ENCODE measurements around the gene KCNK6. TPM values are rescaled to one million over a fixed set of nuclear protein-coding genes. Genes with fewer than 3 reads are reported as not detected.

Gene KCNK6
- total and polyA plus RNA-seq, 2 donors (not counting 1 experiment from before 2014, with no cell fraction given) = 3.4 to 3.7 TPM

DNA sequence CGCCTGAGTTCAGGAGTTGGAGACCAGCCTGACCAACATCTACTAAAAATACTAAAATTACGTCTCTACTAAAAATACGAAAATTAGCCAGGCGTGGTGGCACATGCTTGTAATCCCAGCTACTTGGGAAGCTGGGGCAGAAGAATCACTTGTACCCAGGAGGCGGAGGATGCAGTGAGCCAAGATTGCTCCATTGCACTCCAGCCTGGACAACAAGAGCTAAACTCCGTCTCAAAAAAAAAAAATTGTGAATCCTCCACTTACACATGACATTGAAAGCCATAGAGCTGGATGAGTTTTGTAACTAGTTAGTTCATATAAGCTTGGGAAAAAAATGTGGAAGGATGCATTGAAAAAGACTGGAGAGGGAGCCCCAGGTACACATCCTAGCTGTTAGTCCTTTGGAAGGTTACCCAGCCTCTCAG is 54.3 kb downstream of the KCNK6 start:
- peaks cover 0 to 10% (median 0%) of the 10 kb centered on the region in 4 experiments for H3K27me3 ChIP-seq (replicated peaks in 1 of 4; ENCODE audit: control extremely low read depth in 1 of 4, control insufficient read depth in 3 of 4, insufficient read depth in 4 of 4, low read length in 3 of 4)
- 82% methylated on average over 5 of the region's 6 CpGs for WGBS (ENCODE audit: insufficient coverage)
- CTCF ChIA-PET = interaction anchor here (0.6 to 2.3 kb wide), 24 partner anchors 12 to 560 kb away, joined by 3 to 27 read pairs (median 4); partner anchors contain the start of genes ACTN4, CATSPERG, FAM98C and MRPS12
- peak overlapping the region; percentile 60 to 90 for H3K27ac ChIP-seq (ENCODE audit: low read length in 2 of 2)
- ATAC-seq (ENCODE audit: low read depth) = no peak
- POLR2A ChIA-PET = interaction anchor here (0.6 to 1.5 kb wide), 10 partner anchors 12 to 1882 kb away, joined by 3 to 14 read pairs (median 6); partner anchors contain the start of genes CATSPERG, EIF3K, FAM98C and GGN
- peaks cover 40% of the 10 kb centered on the region for H4K20me1 ChIP-seq (ENCODE audit: control insufficient read depth, insufficient read depth, low read length, poor library complexity, severe bottlenecking)
- peak overlapping the region; percentile 93 for H3K4me3 Mint-ChIP-seq
- peak overlapping the region; percentile 43 to 80 (median 60) for H3K4me3 ChIP-seq (ENCODE audit: control extremely low read depth in 1 of 5, extremely low read depth in 1 of 5, insufficient read depth in 1 of 5, low read depth in 2 of 5, low read length in 4 of 5)
- H3K36me3 ChIP-seq (replicated peaks in 1 of 2; ENCODE audit: control extremely low read depth in 1 of 2, control insufficient read depth in 1 of 2, extremely low read depth in 1 of 2, insufficient read depth in 2 of 2, low read length in 1 of 2) = peaks cover 0 to 11% of the 10 kb centered on the region in 2 experiments
- peak overlapping the region; percentile 96 for H3K27ac Mint-ChIP-seq
- H3K27me3 Mint-ChIP-seq = peaks cover 9% of the 10 kb centered on the region
- H3K4me1 Mint-ChIP-seq = peaks cover 26% of the 10 kb centered on the region
- intact Hi-C loops (cut with micrococcal nuclease) = loop anchor here (1.0 to 2.0 kb wide), 12 partner anchors 13 to 1039 kb away; partner anchors contain the start of genes ACTN4, EIF3K, FAM98C and NFKBIB
- peak overlapping the region; percentile 90 for H2AFZ ChIP-seq (ENCODE audit: insufficient read depth, low read depth, low read length, poor library complexity, severe bottlenecking)
- TF ChIP-seq EZH2 (IDR thresholded peaks at IDR 0.05; ENCODE audit: borderline replicate concordance, insufficient read depth, low read depth, low read length, poor library complexity, severe bottlenecking) = no peak
- TF ChIP-seq, protein P1, sequence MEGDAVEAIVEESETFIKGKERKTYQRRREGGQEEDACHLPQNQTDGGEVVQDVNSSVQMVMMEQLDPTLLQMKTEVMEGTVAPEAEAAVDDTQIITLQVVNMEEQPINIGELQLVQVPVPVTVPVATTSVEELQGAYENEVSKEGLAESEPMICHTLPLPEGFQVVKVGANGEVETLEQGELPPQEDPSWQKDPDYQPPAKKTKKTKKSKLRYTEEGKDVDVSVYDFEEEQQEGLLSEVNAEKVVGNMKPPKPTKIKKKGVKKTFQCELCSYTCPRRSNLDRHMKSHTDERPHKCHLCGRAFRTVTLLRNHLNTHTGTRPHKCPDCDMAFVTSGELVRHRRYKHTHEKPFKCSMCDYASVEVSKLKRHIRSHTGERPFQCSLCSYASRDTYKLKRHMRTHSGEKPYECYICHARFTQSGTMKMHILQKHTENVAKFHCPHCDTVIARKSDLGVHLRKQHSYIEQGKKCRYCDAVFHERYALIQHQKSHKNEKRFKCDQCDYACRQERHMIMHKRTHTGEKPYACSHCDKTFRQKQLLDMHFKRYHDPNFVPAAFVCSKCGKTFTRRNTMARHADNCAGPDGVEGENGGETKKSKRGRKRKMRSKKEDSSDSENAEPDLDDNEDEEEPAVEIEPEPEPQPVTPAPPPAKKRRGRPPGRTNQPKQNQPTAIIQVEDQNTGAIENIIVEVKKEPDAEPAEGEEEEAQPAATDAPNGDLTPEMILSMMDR (IDR thresholded peaks at IDR 0.05) = no peak
- peaks cover 34% of the 10 kb centered on the region for H3K79me2 ChIP-seq (ENCODE audit: control insufficient read depth, insufficient read depth, low read length)
- H3K9me3 Mint-ChIP-seq (ENCODE audit: insufficient read depth) = no peaks in the 10 kb centered on the region
- peak overlapping the region; percentile 93 for H3K4me2 ChIP-seq (replicated peaks; ENCODE audit: low read depth, low read length, poor library complexity, severe bottlenecking)
- H3K9ac ChIP-seq (ENCODE audit: low read length) = peak overlapping the region; percentile 70
- H3K4me1 ChIP-seq (ENCODE audit: control insufficient read depth in 2 of 2, insufficient read depth in 2 of 2, low read length in 2 of 2) = peaks cover 17 to 26% of the 10 kb centered on the region in 2 donors
- no peak for DNase-seq
- H3K9me3 ChIP-seq (ENCODE audit: control extremely low read depth in 1 of 3, control insufficient read depth in 2 of 3, insufficient read depth in 1 of 3, low read length in 2 of 3) = no peaks in the 10 kb centered on the region
